ENCODE measurements around the gene PEMT. TPM values are rescaled to one million over a fixed set of nuclear protein-coding genes. Genes with fewer than 3 reads are reported as not detected.

The PEMT gene
- total and polyA plus RNA-seq, 2 of the 8 experiments (the other 6 are each of a cell fraction or from before 2014, with no cell fraction given), result 42.0 to 118 TPM

DNA sequence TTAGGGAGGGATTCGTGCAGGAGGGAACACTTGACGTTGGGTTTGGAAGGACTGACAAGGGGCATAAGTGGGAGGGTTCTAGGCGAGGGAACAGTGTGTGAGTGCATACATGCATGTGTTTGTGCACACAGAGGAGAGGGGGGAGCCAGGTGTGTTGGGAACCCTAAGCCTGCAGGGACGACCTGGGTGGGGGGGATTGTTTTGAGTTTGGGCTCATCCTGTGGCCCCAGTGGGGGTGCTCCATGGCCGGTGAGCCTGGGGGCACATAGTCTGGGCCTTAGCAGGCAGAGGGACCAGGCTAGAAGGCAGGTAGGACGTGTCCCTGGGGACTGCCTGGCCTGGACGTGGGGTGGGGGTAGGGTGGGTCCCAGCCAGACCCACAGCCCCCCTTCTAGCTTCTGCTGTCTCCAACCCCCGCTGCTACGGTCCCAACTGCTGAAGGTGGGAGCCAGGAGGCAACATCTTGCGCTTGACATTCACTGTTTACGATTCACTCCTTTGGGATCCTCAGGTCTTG lies 83.4 kb downstream of the PEMT start:
- H3K27ac ChIP-seq (ENCODE audit: low read depth, low read length), result no peak overlapping the region
- H3K27me3 ChIP-seq (replicated peaks in 1 of 4; ENCODE audit: control insufficient read depth in 3 of 4, extremely low read depth in 1 of 4, insufficient read depth in 3 of 4, low read length in 3 of 4), result no peaks in the 10 kb centered on the region; a peak in 1 of 7 replicates
- H3K9ac ChIP-seq (replicated peaks in 1 of 4; ENCODE audit: extremely low read depth in 1 of 4, low read depth in 3 of 4, low read length in 3 of 4), result no peak overlapping the region
- no peak overlapping the region for H3K4me2 ChIP-seq (ENCODE audit: insufficient read depth in 1 of 2, low read depth in 2 of 2, low read length in 2 of 2)
- H2BK120ac ChIP-seq (replicated peaks; ENCODE audit: low read depth, low read length), result no peak overlapping the region
- H2BK20ac ChIP-seq (ENCODE audit: low read length), result no peak overlapping the region
- H3K56ac ChIP-seq (replicated peaks; ENCODE audit: insufficient read length, low read depth, low read length), result no peak overlapping the region
- H3K9me3 ChIP-seq (ENCODE audit: insufficient read depth in 2 of 2, low read depth in 1 of 2, low read length in 1 of 2), result no peaks in the 10 kb centered on the region
- no peak overlapping the region for H2BK5ac ChIP-seq (ENCODE audit: low read depth, low read length)
- no peak overlapping the region for H2BK12ac ChIP-seq (ENCODE audit: low read depth, low read length)
- no peaks in the 10 kb centered on the region for H3K36me3 ChIP-seq (ENCODE audit: control insufficient read depth in 2 of 4, insufficient read depth in 4 of 4, low read length in 3 of 4)
- ChIA-PET CTCF (ENCODE audit: partially characterized antibody) (interaction anchor here (1.0 to 5.1 kb wide), 4 partner anchors 11 to 153 kb away, joined by 5 to 40 read pairs (median 25); partner anchors contain the start of gene RASD1), POLR2A (ENCODE audit: partially characterized antibody) (no interaction called here)
- H2BK15ac ChIP-seq (ENCODE audit: low read length), result no peak overlapping the region
- no peak overlapping the region for H3K4ac ChIP-seq (replicated peaks; ENCODE audit: insufficient read length, low read depth, low read length)
- WGBS, 2 experiments (ENCODE audit: extremely low coverage in 1 of 2, insufficient coverage in 1 of 2, insufficient read length in 1 of 2, insufficient replicate concordance in 2 of 2, low coverage in 1 of 2, low lambda C conversion rate in 2 of 2, missing lambda C conversion rate in 1 of 2), result 90% methylated on average over 9 of the region's 11 CpGs; no CpG with 5 or more reads in 1 of the 2 experiments
- H3K79me2 ChIP-seq (ENCODE audit: control insufficient read depth in 1 of 2, insufficient read depth in 2 of 2, low read length in 2 of 2), result no peaks in the 10 kb centered on the region
- FAIRE-seq (no peak), DNase-seq (ENCODE audit: low read depth in 1 of 2, low spot score in 2 of 2) (no peak)
- no peak for TF ChIP-seq CHD1 (IDR thresholded peaks at IDR 0.05; ENCODE audit: low read depth, low read length)
- TF ChIP-seq SRF (IDR thresholded peaks at IDR 0.05; ENCODE audit: low read depth, low read length), result no peak
- H3K79me1 ChIP-seq (ENCODE audit: low read depth, low read length), result no peaks in the 10 kb centered on the region
- H4K5ac ChIP-seq (ENCODE audit: insufficient read length, low read depth, low read length), result no peak overlapping the region
- no peak overlapping the region for H3K4me3 ChIP-seq (ENCODE audit: extremely low read depth in 1 of 4, insufficient read depth in 2 of 4, low read depth in 3 of 4, low read length in 4 of 4)
- no peak overlapping the region for H3K14ac ChIP-seq (ENCODE audit: insufficient read length)
- no peak overlapping the region for H3K23ac ChIP-seq (ENCODE audit: insufficient read length)
- H3K18ac ChIP-seq (ENCODE audit: extremely low read depth, low read length), result no peak overlapping the region
- H4K8ac ChIP-seq (ENCODE audit: extremely low read depth, insufficient read depth, low read length), result no peak overlapping the region
- H3K4me1 ChIP-seq (replicated peaks in 1 of 4; ENCODE audit: control insufficient read depth in 3 of 4, insufficient read depth in 4 of 4, low read length in 3 of 4), result peaks cover 0 to 2% (median 0%) of the 10 kb centered on the region in 4 experiments; a peak in 1 of 7 replicates
- no peak overlapping the region for H2AK5ac ChIP-seq (ENCODE audit: low read depth, low read length)
- no peaks in the 10 kb centered on the region for H3K23me2 ChIP-seq (ENCODE audit: low read depth, low read length)
- peaks cover 0 to 2% of the 10 kb centered on the region in 2 experiments for H4K20me1 ChIP-seq (replicated peaks in 1 of 2; ENCODE audit: control insufficient read depth in 1 of 2, insufficient read depth in 2 of 2, low read length in 2 of 2)
- H4K91ac ChIP-seq (replicated peaks; ENCODE audit: insufficient read length, low read length), result no peak overlapping the region
- no peak overlapping the region for H2AFZ ChIP-seq (ENCODE audit: low read length)

All from H1 (cell line).